H1 (cell line): ENCODE results near the gene OSTN.

Source experiments
- CHD2 ChIP-seq: IDR thresholded peaks from 2 replicates; pipeline ENCODE4 v1.6.1; 2012; ENCODE audit warnings: low read length, improper control_type of control experiment
- EP300 ChIP-seq, 2 experiments: IDR thresholded peaks; 1 replicate in 1 of 2; 2 replicates in 1 of 2; pipeline ENCODE4 v1.6.1; 2011 to 2012; ENCODE audit warnings: low read depth in 2 of 2, low read length in 2 of 2, mild to moderate bottlenecking in 2 of 2, borderline replicate concordance in 1 of 2, inconsistent platforms in 1 of 2, moderate library complexity in 1 of 2
- EZH2 ChIP-seq: fragments of 200-600 bp; sonication (generic); IDR thresholded peaks from 2 replicates; pipeline ENCODE4 v1.7.1; 2012; ENCODE audit warnings: low read depth, mild to moderate bottlenecking, moderate library complexity, low read length, inconsistent platforms; ENCODE audit not compliant: severe bottlenecking
- HDAC2 ChIP-seq, 2 experiments: fragments of 300-600 bp in 1 of 2; sonication (generic) in 1 of 2; IDR thresholded peaks; 2 replicates each; pipeline ENCODE4 v1.6.1; 2011 to 2012; ENCODE audit warnings: low read depth in 2 of 2, low read length in 2 of 2, mild to moderate bottlenecking in 2 of 2, moderate library complexity in 2 of 2, borderline replicate concordance in 1 of 2, inconsistent platforms in 1 of 2
- NRF1 ChIP-seq: IDR thresholded peaks from 2 replicates; pipeline ENCODE4 v1.6.1; 2011; ENCODE audit warnings: mild to moderate bottlenecking, low read depth, low read length, improper control_type of control experiment
- POLR2A ChIP-seq, 2 experiments: IDR thresholded peaks; 1 replicate in 1 of 2; 2 replicates in 1 of 2; pipeline ENCODE4 v1.6.1; 2011; ENCODE audit warnings: low read depth in 2 of 2, low read length in 2 of 2, mild to moderate bottlenecking in 2 of 2; ENCODE audit errors: control extremely low read depth in 1 of 2
- POLR2AphosphoS5 ChIP-seq: IDR thresholded peaks from 2 replicates; pipeline ENCODE4 v1.6.1; 2011; ENCODE audit warnings: low read depth, low read length
- RAD21 ChIP-seq, 2 experiments: IDR thresholded peaks in 1 of 2; conservative IDR thresholded peaks in 1 of 2; 2 replicates each; pipeline ENCODE4 v1.6.1; 2011; ENCODE audit warnings: low read depth in 2 of 2, low read length in 2 of 2, improper control_type of control experiment in 1 of 2, inconsistent platforms in 1 of 2, mild to moderate bottlenecking in 1 of 2, moderate library complexity in 1 of 2
- RFX5 ChIP-seq: IDR thresholded peaks from 2 replicates; pipeline ENCODE4 v1.6.1; 2011; ENCODE audit warnings: low read depth, low read length, improper control_type of control experiment, borderline replicate concordance
- TAF1 ChIP-seq: IDR thresholded peaks from 2 replicates; pipeline ENCODE4 v1.6.1; 2011; ENCODE audit warnings: mild to moderate bottlenecking, low read depth, low read length
- USF2 ChIP-seq: IDR thresholded peaks from 2 replicates; pipeline ENCODE4 v1.6.1; 2011; ENCODE audit warnings: low read length, improper control_type of control experiment
- YY1 ChIP-seq: IDR thresholded peaks from 2 replicates; pipeline ENCODE4 v1.6.1; 2011; ENCODE audit warnings: low read depth, mild to moderate bottlenecking, low read length
- TF ChIP-seq, protein P1 (sequence below), 3 experiments: IDR thresholded peaks; 1 replicate in 2 of 3; 2 replicates in 1 of 3; pipeline versions ENCODE4 v1.5.1 to v1.6.1; 2011; ENCODE audit warnings: low read length in 3 of 3, mild to moderate bottlenecking in 3 of 3, inconsistent platforms in 2 of 3, low read depth in 1 of 3, moderate library complexity in 1 of 3; ENCODE audit not compliant: insufficient read depth in 1 of 3; ENCODE audit errors: control extremely low read depth in 1 of 3
- TF ChIP-seq, protein P2 (sequence below): IDR thresholded peaks from 2 replicates; pipeline ENCODE4 v1.6.1; 2012; ENCODE audit warnings: inconsistent platforms

DNA sequence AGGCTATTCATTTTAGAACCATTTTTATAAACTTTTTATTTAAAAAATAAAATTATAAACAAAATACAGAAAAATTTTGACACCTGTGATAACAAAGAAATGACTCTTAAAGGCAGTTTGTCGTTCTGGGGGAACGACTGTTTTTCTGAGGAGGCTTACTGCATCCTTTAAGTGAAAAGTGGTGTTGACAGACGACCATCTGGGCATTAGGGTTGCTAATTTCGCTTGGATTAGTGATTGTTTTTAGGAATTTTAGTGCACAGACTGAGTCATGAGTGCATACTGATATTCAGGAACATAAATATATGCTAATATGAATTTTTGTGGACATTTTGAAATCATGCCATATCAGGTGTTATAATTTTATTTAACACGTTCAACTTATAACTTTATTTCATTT, 28.5 kb downstream of the OSTN start:
- TF ChIP-seq CHD2 (no peak), RAD21 (IDR thresholded peaks at IDR 0.05 in 1 of 2, conservative IDR thresholded peaks at IDR 0.05 in 1 of 2; ENCODE audit: low read depth in 2 of 2, low read length in 2 of 2) (no peak), EP300 (IDR thresholded peaks at IDR 0.05; ENCODE audit: borderline replicate concordance in 1 of 2, low read depth in 2 of 2, low read length in 2 of 2) (no peak), POLR2AphosphoS5 (no peak), USF2 (no peak), EZH2 (no peak), HDAC2 (IDR thresholded peaks at IDR 0.05; ENCODE audit: borderline replicate concordance in 1 of 2, low read depth in 2 of 2, low read length in 2 of 2) (no peak), POLR2A (IDR thresholded peaks at IDR 0.05; ENCODE audit: control extremely low read depth in 1 of 2, low read depth in 2 of 2, low read length in 2 of 2) (no peak), YY1 (no peak), RFX5 (no peak), TAF1 (no peak), NRF1 (no peak)
- TF ChIP-seq, protein P1, sequence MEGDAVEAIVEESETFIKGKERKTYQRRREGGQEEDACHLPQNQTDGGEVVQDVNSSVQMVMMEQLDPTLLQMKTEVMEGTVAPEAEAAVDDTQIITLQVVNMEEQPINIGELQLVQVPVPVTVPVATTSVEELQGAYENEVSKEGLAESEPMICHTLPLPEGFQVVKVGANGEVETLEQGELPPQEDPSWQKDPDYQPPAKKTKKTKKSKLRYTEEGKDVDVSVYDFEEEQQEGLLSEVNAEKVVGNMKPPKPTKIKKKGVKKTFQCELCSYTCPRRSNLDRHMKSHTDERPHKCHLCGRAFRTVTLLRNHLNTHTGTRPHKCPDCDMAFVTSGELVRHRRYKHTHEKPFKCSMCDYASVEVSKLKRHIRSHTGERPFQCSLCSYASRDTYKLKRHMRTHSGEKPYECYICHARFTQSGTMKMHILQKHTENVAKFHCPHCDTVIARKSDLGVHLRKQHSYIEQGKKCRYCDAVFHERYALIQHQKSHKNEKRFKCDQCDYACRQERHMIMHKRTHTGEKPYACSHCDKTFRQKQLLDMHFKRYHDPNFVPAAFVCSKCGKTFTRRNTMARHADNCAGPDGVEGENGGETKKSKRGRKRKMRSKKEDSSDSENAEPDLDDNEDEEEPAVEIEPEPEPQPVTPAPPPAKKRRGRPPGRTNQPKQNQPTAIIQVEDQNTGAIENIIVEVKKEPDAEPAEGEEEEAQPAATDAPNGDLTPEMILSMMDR (IDR thresholded peaks at IDR 0.05; ENCODE audit: control extremely low read depth in 1 of 3, insufficient read depth in 1 of 3, low read depth in 1 of 3, low read length in 3 of 3), result no peak
- TF ChIP-seq, protein P2, sequence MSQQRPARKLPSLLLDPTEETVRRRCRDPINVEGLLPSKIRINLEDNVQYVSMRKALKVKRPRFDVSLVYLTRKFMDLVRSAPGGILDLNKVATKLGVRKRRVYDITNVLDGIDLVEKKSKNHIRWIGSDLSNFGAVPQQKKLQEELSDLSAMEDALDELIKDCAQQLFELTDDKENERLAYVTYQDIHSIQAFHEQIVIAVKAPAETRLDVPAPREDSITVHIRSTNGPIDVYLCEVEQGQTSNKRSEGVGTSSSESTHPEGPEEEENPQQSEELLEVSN, result no peak
